CD4-positive, CD25-positive, alpha-beta regulatory T cell (primary cell): ENCODE measurements around the gene OR56A1. TPM values are rescaled to one million over a fixed set of nuclear protein-coding genes. Genes with fewer than 3 reads are reported as not detected.

Experiments
- ATAC-seq, 2 donors: fragments of 150-1000 bp; cut with Tn5 transposase; one replicate each; pipeline ENCODE4 v1.10.0; 2021; ENCODE audit warnings: low read depth in 2 of 2, moderate number of reproducible peaks in 2 of 2, moderate library complexity in 1 of 2
- DNase-seq, 3 donors: peaks; one replicate each; pipeline versions ENCODE4 v3.0.0 to v3.0.0-alpha.2; 2012 to 2022; ENCODE audit warnings: mixed read lengths in 1 of 3
- H3K27ac ChIP-seq: one replicate; pipeline ENCODE4 v1.7.0; 2013; ENCODE audit warnings: mild to moderate bottlenecking, low read length; ENCODE audit not compliant: insufficient read depth, poor library complexity, severe bottlenecking
- H3K27me3 ChIP-seq: one replicate; pipeline ENCODE4 v1.7.0; 2013; ENCODE audit warnings: low read length; ENCODE audit not compliant: control insufficient read depth, insufficient read depth
- H3K36me3 ChIP-seq: one replicate; pipeline ENCODE4 v1.7.0; 2013; ENCODE audit warnings: mild to moderate bottlenecking, low read length, moderate library complexity; ENCODE audit not compliant: control insufficient read depth, insufficient read depth
- H3K4me1 ChIP-seq: 2 replicates; pipeline ENCODE4 v1.7.0; 2013; ENCODE audit warnings: mild to moderate bottlenecking, low read length; ENCODE audit not compliant: insufficient read depth, control insufficient read depth, poor library complexity, severe bottlenecking
- H3K4me3 ChIP-seq: one replicate; pipeline ENCODE4 v1.7.0; 2013; ENCODE audit warnings: low read depth, mild to moderate bottlenecking, low read length, moderate library complexity
- H3K9me3 ChIP-seq, 2 experiments: 1 replicate in 1 of 2; 2 replicates in 1 of 2; pipeline ENCODE4 v1.7.0; 2013; ENCODE audit warnings: low read length in 2 of 2, mild to moderate bottlenecking in 1 of 2, moderate library complexity in 1 of 2; ENCODE audit not compliant: control insufficient read depth in 2 of 2
- H3K27ac Mint-ChIP-seq, 3 donors: one replicate each; pipeline ENCODE4 v1.8.0; 2020 to 2022; ENCODE audit warnings: mild to moderate bottlenecking in 3 of 3, mixed read lengths in 3 of 3, moderate library complexity in 2 of 3
- H3K27me3 Mint-ChIP-seq: one replicate; pipeline ENCODE4 v1.8.0; 2022; ENCODE audit warnings: mild to moderate bottlenecking, mixed read lengths
- H3K36me3 Mint-ChIP-seq: one replicate; pipeline ENCODE4 v1.8.0; 2020; ENCODE audit warnings: mixed read lengths
- H3K4me1 Mint-ChIP-seq, 4 donors: one replicate each; pipeline ENCODE4 v1.8.0; 2020 to 2022; ENCODE audit warnings: mixed read lengths in 4 of 4, mild to moderate bottlenecking in 1 of 4
- H3K4me3 Mint-ChIP-seq, 4 donors: one replicate each; pipeline ENCODE4 v1.8.0; 2020 to 2022; ENCODE audit warnings: mild to moderate bottlenecking in 4 of 4, mixed read lengths in 4 of 4, moderate library complexity in 3 of 4
- H3K9me3 Mint-ChIP-seq, 7 donors: one replicate each; pipeline ENCODE4 v1.8.0; 2020 to 2022; ENCODE audit warnings: mixed read lengths in 7 of 7, mild to moderate bottlenecking in 3 of 7, moderate library complexity in 2 of 7
- polyA plus RNA-seq, 4 donors: library from polyadenylated mRNA; unstranded; fragments of 300-500 nt; fragmentation: Illumina TruSeq; gene quantifications; one replicate each; pipeline ENCODE4 v1.2.3, GENCODE V29; 2021
- total RNA-seq: library from RNA; stranded (reverse); gene quantifications from one replicate; pipeline ENCODE4 v1.2.3, GENCODE V29; 2022

The OR56A1 gene
- total and polyA plus RNA-seq, 5 donors from 2014 or later: not detected

DNA sequence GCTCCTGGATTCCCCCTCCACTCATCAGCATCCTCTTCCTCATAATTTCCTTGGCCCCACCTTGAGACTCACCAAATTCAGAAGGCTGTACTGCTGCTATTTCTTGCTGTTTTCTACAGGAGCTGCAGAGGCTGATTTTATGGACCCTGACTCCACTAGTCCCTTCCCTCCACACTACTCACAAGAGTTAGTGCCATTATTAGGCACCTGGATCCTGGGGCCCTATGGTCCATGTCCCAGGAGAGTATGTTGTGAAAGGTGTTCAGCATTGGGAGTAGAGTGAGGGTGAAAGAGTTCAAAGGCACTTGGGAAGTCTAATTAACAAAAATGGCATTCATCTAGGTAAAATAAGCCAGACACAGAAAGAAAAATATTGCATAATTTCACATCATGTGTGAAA lies 23.7 kb downstream of the OR56A1 start, which contains the start of gene OR56A4:
Gene OR56A4 (minus strand): TSS at position 101 of the 400 bp plus-strand sequence. CDS start 3,954 bp downstream, outside the sequence.
- Mint-ChIP-seq H3K4me1 (no peaks in the 10 kb centered on the region), H3K27me3 (peaks cover 8% of the 10 kb centered on the region), H3K27ac (no peak within 1 kb of the TSS)

GRCh38 chr11:6006395-6006794 lies 24.2 kb downstream of the OR56A1 start:
- no peaks in the 10 kb centered on the region for H3K27me3 ChIP-seq
- Mint-ChIP-seq H3K27ac (no peak overlapping the region), H3K36me3 (no peaks in the 10 kb centered on the region), H3K4me3 (no peak overlapping the region), H3K4me1 (no peaks in the 10 kb centered on the region), H3K27me3 (peaks cover 8% of the 10 kb centered on the region), H3K9me3 (peaks cover 0 to 1% (median 0%) of the 10 kb centered on the region in 7 donors)
- no peak overlapping the region for H3K4me3 ChIP-seq
- no peaks in the 10 kb centered on the region for H3K36me3 ChIP-seq
- ATAC-seq: no peak
- no peak overlapping the region for H3K27ac ChIP-seq
- DNase-seq: no peak
- H3K9me3 ChIP-seq: no peaks in the 10 kb centered on the region
- no peaks in the 10 kb centered on the region for H3K4me1 ChIP-seq

More for the DNA sequence above, 23.7 kb downstream of the OR56A1 start, which contains the start of gene OR56A4:
- DNase-seq (no peak), ATAC-seq (no peak)
- H3K4me1 ChIP-seq: no peaks in the 10 kb centered on the region
- no peak within 1 kb of the TSS for H3K27ac ChIP-seq
- no peak within 1 kb of the TSS for H3K4me3 ChIP-seq
- no peaks in the 10 kb centered on the region for H3K27me3 ChIP-seq
- H3K36me3 ChIP-seq: no peaks in the 10 kb centered on the region
- no peaks in the 10 kb centered on the region for H3K9me3 ChIP-seq
- H3K36me3 Mint-ChIP-seq: no peaks in the 10 kb centered on the region
- H3K4me3 Mint-ChIP-seq: no peak within 1 kb of the TSS
- H3K9me3 Mint-ChIP-seq: peaks cover 0 to 1% (median 0%) of the 10 kb centered on the region in 7 donors

DNA sequence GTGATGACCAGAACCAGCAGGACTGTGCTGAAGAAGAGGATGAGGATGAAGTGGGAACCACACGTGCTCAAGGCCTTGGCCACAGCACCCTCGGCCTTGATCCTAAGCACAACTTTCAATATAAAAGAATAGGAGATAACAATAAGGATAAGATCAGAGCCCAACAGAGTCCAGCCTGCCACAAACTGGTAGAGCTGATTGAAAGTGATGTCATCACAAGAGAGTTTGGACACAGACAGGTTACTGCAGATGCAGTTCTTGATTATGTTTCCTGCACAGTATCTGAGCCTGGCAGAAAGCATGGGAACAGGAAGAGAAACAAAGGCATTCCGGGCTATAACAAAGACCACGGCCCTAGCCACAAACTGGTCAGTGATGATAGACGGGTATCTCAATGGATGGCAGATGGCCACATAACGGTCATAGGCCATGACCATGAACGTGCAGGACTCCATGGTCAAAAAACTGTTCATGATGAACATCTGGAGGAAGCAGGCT lies 28.3 kb downstream of the OR56A1 start:
- H3K27ac Mint-ChIP-seq: no peak overlapping the region
- DNase-seq: no peak

DNA sequence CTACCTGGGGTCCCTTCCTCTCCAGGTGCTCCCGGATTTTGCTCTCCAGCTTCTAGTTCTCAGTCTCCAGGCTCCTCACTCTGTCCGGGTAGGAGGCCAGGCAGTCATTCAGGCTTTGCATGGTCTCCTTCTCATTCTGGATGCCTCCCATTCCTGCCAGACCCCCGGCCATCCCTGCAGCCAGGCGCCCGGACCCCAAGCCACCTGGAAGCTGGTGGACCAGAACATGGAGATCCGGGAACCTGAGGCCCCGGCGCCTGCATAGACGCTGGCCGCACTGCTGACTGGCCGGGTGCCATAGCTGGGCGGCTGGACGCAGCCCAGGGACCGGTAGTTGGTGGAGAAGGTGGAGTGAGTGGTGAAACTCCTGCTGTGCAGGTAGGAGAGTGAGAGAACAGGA lies 35.8 kb downstream of the OR56A1 start:
- no peaks in the 10 kb centered on the region for H3K9me3 ChIP-seq
- H3K9me3 Mint-ChIP-seq: peaks cover 0 to 2% (median 0%) of the 10 kb centered on the region in 7 donors

More for the DNA sequence above, 28.3 kb downstream of the OR56A1 start:
- H3K27me3 Mint-ChIP-seq: peaks cover 1% of the 10 kb centered on the region
- no peak overlapping the region for H3K4me3 ChIP-seq
- no peaks in the 10 kb centered on the region for H3K9me3 Mint-ChIP-seq
- no peaks in the 10 kb centered on the region for H3K36me3 Mint-ChIP-seq
- H3K27ac ChIP-seq: no peak overlapping the region
- H3K27me3 ChIP-seq: peaks cover 2% of the 10 kb centered on the region
- H3K9me3 ChIP-seq: no peaks in the 10 kb centered on the region
- no peaks in the 10 kb centered on the region for H3K36me3 ChIP-seq
- ATAC-seq: no peak
- no peaks in the 10 kb centered on the region for H3K4me1 Mint-ChIP-seq
- no peak overlapping the region for H3K4me3 Mint-ChIP-seq
- no peaks in the 10 kb centered on the region for H3K4me1 ChIP-seq

DNA sequence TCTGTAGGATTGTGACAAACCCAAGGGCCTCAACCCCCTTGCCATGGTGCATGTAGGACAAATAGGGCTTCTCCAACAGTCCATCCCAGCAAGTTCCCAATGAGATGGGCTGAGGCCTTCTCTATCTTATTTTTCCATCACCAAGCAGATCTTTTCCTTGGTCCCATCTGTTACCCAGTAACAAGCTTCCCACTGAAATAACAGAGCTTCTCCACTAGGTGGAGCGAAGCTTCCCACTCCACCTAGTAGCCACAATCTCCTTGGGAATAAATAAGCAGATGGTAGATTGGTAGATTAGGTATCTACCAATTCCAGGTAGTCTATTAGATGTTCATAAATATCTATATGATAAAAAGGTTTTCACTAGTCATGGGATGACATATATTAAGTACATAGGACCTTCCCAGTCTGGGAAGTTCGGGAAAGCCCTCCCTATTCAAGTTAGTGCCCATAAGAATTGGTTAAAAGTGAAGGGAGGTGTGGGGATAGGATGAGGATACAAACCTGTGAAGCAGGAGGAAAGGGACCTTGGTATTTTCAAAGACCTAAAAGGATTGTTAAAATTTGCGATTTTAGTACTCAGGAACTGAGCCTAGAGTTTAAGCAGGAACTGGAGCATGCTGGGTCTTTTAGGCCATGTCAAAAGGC lies 37.8 kb downstream of the OR56A1 start:
- no peaks in the 10 kb centered on the region for H3K9me3 ChIP-seq
- H3K36me3 Mint-ChIP-seq: no peaks in the 10 kb centered on the region
- no peak overlapping the region for H3K4me3 Mint-ChIP-seq
- H3K27ac Mint-ChIP-seq: peak overlapping the region in 1 of 3 donors; percentile 21
- H3K4me1 Mint-ChIP-seq: no peaks in the 10 kb centered on the region
- no peaks in the 10 kb centered on the region for H3K27me3 ChIP-seq
- H3K4me1 ChIP-seq: no peaks in the 10 kb centered on the region
- H3K9me3 Mint-ChIP-seq: peaks cover 0 to 2% (median 0%) of the 10 kb centered on the region in 7 donors
- DNase-seq (peak in 1 of 3 donors; percentile 7), ATAC-seq (no peak)
- H3K27me3 Mint-ChIP-seq: peaks cover 9% of the 10 kb centered on the region
- no peak overlapping the region for H3K4me3 ChIP-seq
- no peaks in the 10 kb centered on the region for H3K36me3 ChIP-seq
- no peak overlapping the region for H3K27ac ChIP-seq

More for the DNA sequence above, 35.8 kb downstream of the OR56A1 start:
- no peak for ATAC-seq
- DNase-seq: no peak
- H3K4me1 ChIP-seq: no peaks in the 10 kb centered on the region
- H3K36me3 ChIP-seq: no peaks in the 10 kb centered on the region
- H3K27me3 ChIP-seq: peaks cover 2% of the 10 kb centered on the region
- no peaks in the 10 kb centered on the region for H3K36me3 Mint-ChIP-seq
- no peak overlapping the region for H3K27ac Mint-ChIP-seq
- no peak overlapping the region for H3K27ac ChIP-seq
- H3K4me3 Mint-ChIP-seq: no peak overlapping the region
- H3K27me3 Mint-ChIP-seq: peaks cover 9% of the 10 kb centered on the region
- no peaks in the 10 kb centered on the region for H3K4me1 Mint-ChIP-seq
- no peak overlapping the region for H3K4me3 ChIP-seq

DNA sequence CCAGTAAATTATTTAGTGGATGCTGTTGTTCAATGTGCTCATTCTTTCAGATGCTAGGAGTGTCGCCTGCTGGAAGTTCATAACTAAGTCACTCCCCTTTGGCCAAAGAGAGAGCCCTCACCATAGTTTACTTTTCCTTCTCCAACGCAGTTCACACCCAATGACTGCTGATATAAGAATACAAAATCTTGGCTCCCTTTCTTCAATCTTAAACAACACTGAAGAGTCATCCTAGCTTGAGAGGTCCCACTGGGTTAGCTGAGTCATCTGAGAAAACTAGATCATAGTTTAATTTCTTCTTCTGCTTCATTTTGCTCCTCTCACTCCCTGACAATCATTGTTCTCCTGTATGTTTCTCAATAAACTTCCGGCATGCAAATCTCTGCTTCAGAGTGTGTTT lies 38.4 kb downstream of the OR56A1 start:
- H3K4me1 Mint-ChIP-seq: no peaks in the 10 kb centered on the region
- H3K9me3 Mint-ChIP-seq: peaks cover 0 to 5% (median 0%) of the 10 kb centered on the region in 7 donors
- H3K27ac Mint-ChIP-seq: no peak overlapping the region
- Histone ChIP-seq H3K4me3 (no peak overlapping the region), H3K9me3 (no peaks in the 10 kb centered on the region), H3K27ac (no peak overlapping the region), H3K36me3 (no peaks in the 10 kb centered on the region), H3K27me3 (no peaks in the 10 kb centered on the region), H3K4me1 (no peaks in the 10 kb centered on the region)
- H3K4me3 Mint-ChIP-seq: no peak overlapping the region
- peaks cover 7% of the 10 kb centered on the region for H3K27me3 Mint-ChIP-seq
- ATAC-seq (no peak), DNase-seq (no peak)
- H3K36me3 Mint-ChIP-seq: no peaks in the 10 kb centered on the region

DNA sequence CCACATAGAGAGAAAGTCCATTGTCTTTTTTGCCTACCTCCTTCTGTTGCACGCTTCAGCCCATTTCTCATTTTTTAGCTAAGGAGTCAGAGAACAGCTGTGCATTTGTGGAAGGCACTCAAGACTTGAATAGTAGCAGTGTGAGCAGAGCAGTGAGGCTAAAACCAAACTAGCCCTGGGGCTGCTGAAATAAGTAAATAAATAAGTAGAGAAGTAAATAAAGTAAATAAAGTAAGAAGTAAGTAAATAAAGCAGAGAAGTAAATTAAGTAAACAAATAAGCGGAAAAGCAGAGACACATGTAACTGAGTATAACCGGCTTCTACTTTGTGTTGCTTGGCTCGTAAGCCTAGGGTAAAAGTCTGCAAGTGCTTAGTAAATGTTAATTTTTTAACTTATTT lies 41.4 kb downstream of the OR56A1 start:
- Histone ChIP-seq H3K4me3 (no peak overlapping the region), H3K9me3 (no peaks in the 10 kb centered on the region), H3K27ac (no peak overlapping the region), H3K27me3 (no peaks in the 10 kb centered on the region), H3K4me1 (no peaks in the 10 kb centered on the region), H3K36me3 (no peaks in the 10 kb centered on the region)
- H3K36me3 Mint-ChIP-seq: no peaks in the 10 kb centered on the region
- no peaks in the 10 kb centered on the region for H3K4me1 Mint-ChIP-seq
- peaks cover 0 to 5% (median 0%) of the 10 kb centered on the region in 7 donors for H3K9me3 Mint-ChIP-seq
- peaks cover 10% of the 10 kb centered on the region for H3K27me3 Mint-ChIP-seq
- H3K4me3 Mint-ChIP-seq: no peak overlapping the region
- H3K27ac Mint-ChIP-seq: no peak overlapping the region
- no peak for DNase-seq
- no peak for ATAC-seq

GRCh38 chr11:5986885-5987284 lies 43.7 kb downstream of the OR56A1 start, which contains the start of gene OR52L1:
TSS of gene OR52L1 (minus strand) at chr11:5986985. CDS start at chr11:5986930, 55 bp downstream.
- H3K4me1 Mint-ChIP-seq: no peaks in the 10 kb centered on the region
- Histone ChIP-seq H3K4me1 (no peaks in the 10 kb centered on the region), H3K4me3 (no peak within 1 kb of the TSS), H3K36me3 (no peaks in the 10 kb centered on the region), H3K9me3 (no peaks in the 10 kb centered on the region), H3K27me3 (no peaks in the 10 kb centered on the region), H3K27ac (no peak within 1 kb of the TSS)
- no peak within 1 kb of the TSS for H3K27ac Mint-ChIP-seq
- no peak for DNase-seq
- ATAC-seq: no peak
- no peaks in the 10 kb centered on the region for H3K36me3 Mint-ChIP-seq
- peaks cover 16% of the 10 kb centered on the region for H3K27me3 Mint-ChIP-seq
- H3K4me3 Mint-ChIP-seq: no peak within 1 kb of the TSS
- peaks cover 0 to 5% (median 0%) of the 10 kb centered on the region in 7 donors for H3K9me3 Mint-ChIP-seq
